ENCODE measurements around the gene ETS1. TPM values are rescaled to one million over a fixed set of nuclear protein-coding genes. Genes with fewer than 3 reads are reported as not detected.

ETS1 gene
- polyA plus RNA-seq, 1 experiment = 32.3 TPM

DNA sequence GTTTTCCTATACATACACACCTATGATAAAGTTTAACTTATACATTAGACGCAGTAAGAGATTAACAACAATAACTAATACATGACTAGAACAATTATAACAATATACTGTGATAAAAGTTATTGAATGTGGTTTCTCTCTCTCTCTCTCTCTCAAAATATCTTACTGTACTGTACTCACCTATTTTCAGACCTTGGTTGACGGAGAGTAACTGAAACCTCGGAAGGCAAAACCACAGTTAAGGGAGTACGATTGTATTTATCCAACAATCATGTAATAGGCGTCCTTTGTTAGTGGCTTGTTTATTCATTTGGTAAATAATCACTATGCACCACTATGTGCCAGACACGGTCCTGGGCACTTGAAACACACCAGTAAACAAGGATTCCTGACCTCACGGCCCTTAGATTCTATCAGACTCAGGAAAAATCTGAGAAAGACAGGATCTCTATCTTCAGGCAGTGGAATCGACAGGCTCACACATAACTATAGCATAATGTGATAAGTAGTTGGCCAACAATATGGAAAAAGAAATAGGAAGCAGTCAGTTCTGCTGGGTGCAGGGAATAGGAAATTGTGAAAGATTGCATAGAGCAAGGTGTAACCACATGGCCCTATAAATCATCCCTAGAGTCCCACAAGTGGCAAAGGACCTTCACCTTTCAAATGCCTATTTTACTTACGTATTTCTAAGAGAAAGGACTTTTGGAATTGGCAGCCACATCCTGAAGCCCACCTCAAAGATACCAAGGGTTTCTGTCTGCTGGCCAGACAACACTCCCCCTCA is 12.0 kb downstream of the ETS1 start:
- Histone ChIP-seq H3K4me3 (ENCODE audit: low read depth, low read length) (no peak overlapping the region), H3K27me3 (ENCODE audit: control insufficient read depth, insufficient read depth, low read length) (no peaks in the 10 kb centered on the region), H3K9me3 (ENCODE audit: control insufficient read depth, insufficient read depth, low read length) (no peaks in the 10 kb centered on the region), H3K27ac (ENCODE audit: low read depth, low read length) (no peak overlapping the region)
- ChIA-PET POLR2A (interaction anchor here (1.4 kb wide), 1 partner anchor 31 kb away, joined by 5 read pairs; no protein-coding TSS in a partner anchor), CTCF (interaction anchor here (0.8 kb wide), 1 partner anchor 56 kb away, joined by 3 read pairs; no protein-coding TSS in a partner anchor)
- DNase-seq (ENCODE audit: low read depth, low spot score) = no peak
- TF ChIP-seq CTCF (IDR thresholded peaks at IDR 0.05; ENCODE audit: low read depth, low read length) = no peak

DNA sequence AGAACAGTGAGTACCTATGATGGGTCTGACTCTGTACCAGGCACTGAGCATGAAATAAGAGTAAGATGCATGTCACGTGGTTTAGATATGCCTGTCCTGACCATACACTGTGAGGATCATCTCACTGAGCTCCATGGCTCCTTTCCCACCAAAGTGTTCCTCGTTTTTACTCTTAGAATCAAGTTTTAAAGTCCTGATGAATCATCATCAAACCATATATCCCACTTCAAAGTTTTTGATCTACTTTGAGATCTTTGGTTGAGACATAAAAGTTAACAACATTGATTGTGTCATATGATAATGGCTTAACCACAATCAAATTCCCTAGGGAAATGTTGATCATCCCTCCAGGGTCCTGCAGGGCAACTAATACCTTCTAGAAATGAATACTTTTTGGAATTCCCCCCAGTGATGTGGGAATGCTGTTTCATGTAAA is 12.8 kb downstream of the ETS1 start:
- POLR2A ChIA-PET = no interaction called here
- CTCF ChIA-PET = interaction anchor here (0.7 to 1.4 kb wide), 2 partner anchors 56 to 402 kb away, joined by 4 to 5 read pairs; no protein-coding TSS in a partner anchor
- H3K27me3 ChIP-seq (ENCODE audit: control insufficient read depth, insufficient read depth, low read length) = no peaks in the 10 kb centered on the region
- no peak overlapping the region for H3K27ac ChIP-seq (ENCODE audit: low read depth, low read length)
- no peak overlapping the region for H3K4me3 ChIP-seq (ENCODE audit: low read depth, low read length)
- no peak for TF ChIP-seq CTCF (IDR thresholded peaks at IDR 0.05; ENCODE audit: low read depth, low read length)
- DNase-seq (ENCODE audit: low read depth, low spot score) = no peak
- H3K9me3 ChIP-seq (ENCODE audit: control insufficient read depth, insufficient read depth, low read length) = no peaks in the 10 kb centered on the region

GRCh38 chr11:128573638-128574037 is 13.7 kb downstream of the ETS1 start:
- no peaks in the 10 kb centered on the region for H3K9me3 ChIP-seq (ENCODE audit: control insufficient read depth, insufficient read depth, low read length)
- no peak overlapping the region for H3K27ac ChIP-seq (ENCODE audit: low read depth, low read length)
- no peak for TF ChIP-seq CTCF (IDR thresholded peaks at IDR 0.05; ENCODE audit: low read depth, low read length)
- no peak for DNase-seq (ENCODE audit: low read depth, low spot score)
- CTCF ChIA-PET = interaction anchor here (0.7 to 1.4 kb wide), 3 partner anchors 19 to 401 kb away, joined by 4 to 5 read pairs (median 5); no protein-coding TSS in a partner anchor
- no peaks in the 10 kb centered on the region for H3K27me3 ChIP-seq (ENCODE audit: control insufficient read depth, insufficient read depth, low read length)
- POLR2A ChIA-PET = no interaction called here
- H3K4me3 ChIP-seq (ENCODE audit: low read depth, low read length) = no peak overlapping the region

GRCh38 chr11:128572965-128573364 is 14.4 kb downstream of the ETS1 start:
- ChIA-PET POLR2A (no interaction called here), CTCF (interaction anchor here (1.4 kb wide), 2 partner anchors 19 to 58 kb away, joined by 5 read pairs; no protein-coding TSS in a partner anchor)
- no peak for TF ChIP-seq CTCF (IDR thresholded peaks at IDR 0.05; ENCODE audit: low read depth, low read length)
- no peaks in the 10 kb centered on the region for H3K27me3 ChIP-seq (ENCODE audit: control insufficient read depth, insufficient read depth, low read length)
- no peak overlapping the region for H3K4me3 ChIP-seq (ENCODE audit: low read depth, low read length)
- DNase-seq (ENCODE audit: low read depth, low spot score) = no peak
- H3K9me3 ChIP-seq (ENCODE audit: control insufficient read depth, insufficient read depth, low read length) = no peaks in the 10 kb centered on the region
- H3K27ac ChIP-seq (ENCODE audit: low read depth, low read length) = no peak overlapping the region

DNA sequence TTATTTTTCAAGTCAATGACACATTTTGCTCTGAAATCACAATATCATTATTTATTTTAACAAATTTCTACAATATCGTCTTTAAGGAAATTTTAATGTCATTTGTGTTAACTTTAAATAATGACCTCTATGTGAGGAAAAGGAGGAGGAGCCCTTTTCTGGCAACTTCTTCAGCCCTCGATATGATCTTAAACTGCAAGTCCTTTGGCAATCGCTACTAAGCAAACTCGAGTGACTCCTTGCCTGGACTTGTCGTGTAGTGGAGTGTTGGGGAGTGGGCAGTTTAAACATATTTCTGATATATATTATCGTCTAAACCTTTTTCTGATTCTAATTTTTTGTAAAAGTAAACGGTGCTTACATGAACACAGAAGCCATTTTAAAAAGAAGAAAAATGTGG is 16.7 kb downstream of the ETS1 start:
- no peaks in the 10 kb centered on the region for H3K27me3 ChIP-seq (ENCODE audit: control insufficient read depth, insufficient read depth, low read length)
- no peak for TF ChIP-seq CTCF (IDR thresholded peaks at IDR 0.05; ENCODE audit: low read depth, low read length)
- ChIA-PET POLR2A (no interaction called here), CTCF (interaction anchor here (0.6 to 1.3 kb wide), 4 partner anchors 17 to 413 kb away, joined by 3 to 4 read pairs (median 3); no protein-coding TSS in a partner anchor)
- no peaks in the 10 kb centered on the region for H3K9me3 ChIP-seq (ENCODE audit: control insufficient read depth, insufficient read depth, low read length)
- H3K27ac ChIP-seq (ENCODE audit: low read depth, low read length) = no peak overlapping the region
- DNase-seq (ENCODE audit: low read depth, low spot score) = no peak
- H3K4me3 ChIP-seq (ENCODE audit: low read depth, low read length) = no peak overlapping the region

Measured in AG04450 (cell line).